ENCODE results near the gene DUS4L. TPM values are rescaled to one million over a fixed set of nuclear protein-coding genes. Genes with fewer than 3 reads are reported as not detected.

The DUS4L gene
- total RNA-seq, 4 donors from 2014 or later = 14.6 to 16.9 (median 16.1) TPM

DNA sequence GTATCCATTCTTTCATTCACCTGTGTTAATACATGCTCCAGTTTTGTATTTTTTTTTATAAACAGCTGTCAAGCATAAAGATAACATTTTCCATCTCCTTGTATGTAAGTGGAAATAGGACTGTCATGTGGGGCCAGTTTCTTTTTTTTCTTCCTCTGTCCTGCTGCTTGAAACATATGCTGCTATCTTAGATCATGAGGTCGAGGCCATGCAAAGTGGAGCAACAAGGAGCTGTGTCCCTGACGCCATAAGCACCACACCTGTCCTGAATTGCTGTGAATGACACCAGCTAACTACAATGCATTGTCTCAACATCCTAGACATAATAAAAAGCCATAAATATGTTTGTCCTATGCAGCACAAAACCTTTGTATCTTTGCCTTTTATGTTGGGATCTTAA is 59.1 kb downstream of the DUS4L start:
- WGBS, 2 donors = 89 to 91% methylated on average over 2 of the region's 2 CpGs

DNA sequence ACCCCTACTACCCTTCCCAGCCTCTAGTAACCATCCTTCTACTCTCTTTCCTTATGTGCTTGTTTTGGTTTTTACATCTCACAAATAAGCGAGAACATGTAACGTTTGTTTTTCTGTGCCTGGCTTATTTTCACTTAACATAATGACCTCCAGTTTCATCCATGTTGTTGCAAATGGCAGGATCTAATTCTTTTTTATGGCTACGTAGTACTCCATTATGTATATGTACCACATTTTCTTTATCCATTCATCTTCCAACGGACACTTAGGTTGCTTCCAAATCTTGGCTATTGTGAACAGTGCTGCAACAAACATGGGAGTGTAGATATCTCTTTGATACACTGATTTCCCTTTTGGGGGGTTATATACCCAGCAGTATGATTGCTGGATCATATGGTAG is 63.2 kb downstream of the DUS4L start:
- H3K27ac ChIP-seq = no peak overlapping the region
- H3K27me3 ChIP-seq = no peaks in the 10 kb centered on the region
- intact Hi-C loops (cut with DNase I) = no loop called here
- H3K9me3 ChIP-seq = no peaks in the 10 kb centered on the region
- 95 to 98% methylated on average over 4 of the region's 4 CpGs for WGBS, 2 donors
- H3K36me3 ChIP-seq = no peaks in the 10 kb centered on the region
- no peak for DNase-seq
- no peak for TF ChIP-seq POLR2A (IDR thresholded peaks at IDR 0.05)
- TF ChIP-seq, protein P1, sequence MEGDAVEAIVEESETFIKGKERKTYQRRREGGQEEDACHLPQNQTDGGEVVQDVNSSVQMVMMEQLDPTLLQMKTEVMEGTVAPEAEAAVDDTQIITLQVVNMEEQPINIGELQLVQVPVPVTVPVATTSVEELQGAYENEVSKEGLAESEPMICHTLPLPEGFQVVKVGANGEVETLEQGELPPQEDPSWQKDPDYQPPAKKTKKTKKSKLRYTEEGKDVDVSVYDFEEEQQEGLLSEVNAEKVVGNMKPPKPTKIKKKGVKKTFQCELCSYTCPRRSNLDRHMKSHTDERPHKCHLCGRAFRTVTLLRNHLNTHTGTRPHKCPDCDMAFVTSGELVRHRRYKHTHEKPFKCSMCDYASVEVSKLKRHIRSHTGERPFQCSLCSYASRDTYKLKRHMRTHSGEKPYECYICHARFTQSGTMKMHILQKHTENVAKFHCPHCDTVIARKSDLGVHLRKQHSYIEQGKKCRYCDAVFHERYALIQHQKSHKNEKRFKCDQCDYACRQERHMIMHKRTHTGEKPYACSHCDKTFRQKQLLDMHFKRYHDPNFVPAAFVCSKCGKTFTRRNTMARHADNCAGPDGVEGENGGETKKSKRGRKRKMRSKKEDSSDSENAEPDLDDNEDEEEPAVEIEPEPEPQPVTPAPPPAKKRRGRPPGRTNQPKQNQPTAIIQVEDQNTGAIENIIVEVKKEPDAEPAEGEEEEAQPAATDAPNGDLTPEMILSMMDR (IDR thresholded peaks at IDR 0.05) = no peak
- H3K4me3 ChIP-seq (replicated peaks in 1 of 3) = no peak overlapping the region
- H3K4me1 ChIP-seq = peaks cover 0 to 3% of the 10 kb centered on the region in 2 donors

More for the DNA sequence above, 59.1 kb downstream of the DUS4L start:
- no peak overlapping the region for H3K27ac ChIP-seq
- no peak overlapping the region for H3K4me3 ChIP-seq (replicated peaks in 1 of 3)
- DNase-seq = no peak
- H3K27me3 ChIP-seq = no peaks in the 10 kb centered on the region
- H3K36me3 ChIP-seq = no peaks in the 10 kb centered on the region
- H3K4me1 ChIP-seq = no peaks in the 10 kb centered on the region
- no peak for TF ChIP-seq POLR2A (IDR thresholded peaks at IDR 0.05)
- TF ChIP-seq, protein P1 (IDR thresholded peaks at IDR 0.05) = no peak
- intact Hi-C loops (cut with DNase I) = no loop called here
- no peaks in the 10 kb centered on the region for H3K9me3 ChIP-seq

Small RNA genes lying within 50 kb of the gene (small RNA-seq; reads per million reads assigned to genes)
- not detected for gene RF01233

Other genes starting within 250 kb of the DUS4L start
- not detected for gene GPR22, start 93.9 kb upstream of the DUS4L start, total RNA-seq
- gene COG5, start 51 bp upstream of the DUS4L start, total RNA-seq = 100 to 1,000 TPM; 108 to 268 (median 148) TPM
- 100 to 1,000 TPM; 217 to 276 (median 221) TPM for gene BCAP29, start 16.3 kb downstream of the DUS4L start, total RNA-seq
- gene SLC26A4, start 96.9 kb downstream of the DUS4L start, total RNA-seq = 100 to 1,000 TPM; 193 to 299 (median 254) TPM
- 10 to 100 TPM; 27.0 to 41.6 (median 33.5) TPM for gene CBLL1, start 180.2 kb downstream of the DUS4L start, total RNA-seq
- under 1 TPM in 1 of 4 donors, not detected in 3; 0.45 TPM for gene SLC26A3, start 239.3 kb downstream of the DUS4L start, total RNA-seq

Measured in thyroid gland (tissue), 4 donors.